ENCODE results near the gene CXCL13. TPM values are rescaled to one million over a fixed set of nuclear protein-coding genes. Genes with fewer than 3 reads are reported as not detected.

The CXCL13 gene
- total RNA-seq, 4 donors from 2014 or later, result 0.34 TPM; not detected in 3

DNA sequence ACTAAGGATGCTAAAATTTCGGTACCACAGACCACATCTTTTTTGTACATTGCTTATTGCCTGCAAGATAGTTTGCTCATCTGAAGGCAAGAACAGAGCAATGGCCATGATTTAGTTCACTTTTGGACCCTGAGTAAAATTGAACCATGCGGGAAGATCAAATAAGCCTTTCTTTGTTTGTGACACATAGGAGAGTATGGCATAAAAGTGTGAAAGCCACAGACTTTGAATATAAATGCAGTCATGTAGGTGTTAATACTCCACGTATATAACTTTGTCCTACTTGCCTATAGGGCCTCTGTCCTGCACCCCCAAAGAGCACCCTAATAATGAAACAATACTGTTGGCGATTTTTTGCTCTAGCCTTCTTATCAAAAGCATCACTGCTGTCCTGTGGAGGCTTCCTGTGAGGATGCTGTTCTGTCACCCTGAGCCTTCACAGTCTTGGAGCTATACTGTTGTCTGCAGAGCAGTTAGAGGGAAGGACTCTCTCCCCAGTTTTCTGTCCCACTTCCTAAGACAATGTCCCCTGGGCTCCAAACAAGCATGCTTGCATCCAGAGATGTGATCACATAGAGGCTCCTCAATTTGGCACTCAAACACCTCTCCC lies 10.2 kb upstream of the CXCL13 start:
- intact Hi-C loops (cut with DNase I; ENCODE audit: low total_unique reads), result loop anchor here (10.0 kb wide), 1 partner anchor 211 kb away; no protein-coding TSS in a partner anchor
- 81 to 84% methylated on average over 4 of the region's 4 CpGs for WGBS, 2 donors
- no peak for TF ChIP-seq POLR2A (IDR thresholded peaks at IDR 0.05)
- TF ChIP-seq, protein P1, sequence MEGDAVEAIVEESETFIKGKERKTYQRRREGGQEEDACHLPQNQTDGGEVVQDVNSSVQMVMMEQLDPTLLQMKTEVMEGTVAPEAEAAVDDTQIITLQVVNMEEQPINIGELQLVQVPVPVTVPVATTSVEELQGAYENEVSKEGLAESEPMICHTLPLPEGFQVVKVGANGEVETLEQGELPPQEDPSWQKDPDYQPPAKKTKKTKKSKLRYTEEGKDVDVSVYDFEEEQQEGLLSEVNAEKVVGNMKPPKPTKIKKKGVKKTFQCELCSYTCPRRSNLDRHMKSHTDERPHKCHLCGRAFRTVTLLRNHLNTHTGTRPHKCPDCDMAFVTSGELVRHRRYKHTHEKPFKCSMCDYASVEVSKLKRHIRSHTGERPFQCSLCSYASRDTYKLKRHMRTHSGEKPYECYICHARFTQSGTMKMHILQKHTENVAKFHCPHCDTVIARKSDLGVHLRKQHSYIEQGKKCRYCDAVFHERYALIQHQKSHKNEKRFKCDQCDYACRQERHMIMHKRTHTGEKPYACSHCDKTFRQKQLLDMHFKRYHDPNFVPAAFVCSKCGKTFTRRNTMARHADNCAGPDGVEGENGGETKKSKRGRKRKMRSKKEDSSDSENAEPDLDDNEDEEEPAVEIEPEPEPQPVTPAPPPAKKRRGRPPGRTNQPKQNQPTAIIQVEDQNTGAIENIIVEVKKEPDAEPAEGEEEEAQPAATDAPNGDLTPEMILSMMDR (IDR thresholded peaks at IDR 0.05), result no peak

GRCh38 chr4:77599378-77599777 lies 6.2 kb upstream of the CXCL13 start:
- intact Hi-C loops (cut with DNase I; ENCODE audit: low total_unique reads), result loop anchor here (10.0 kb wide), 1 partner anchor 215 kb away; no protein-coding TSS in a partner anchor
- TF ChIP-seq, protein P1 (IDR thresholded peaks at IDR 0.05), result no peak
- no peak for TF ChIP-seq POLR2A (IDR thresholded peaks at IDR 0.05)
- no peak overlapping the region for H3K4me3 ChIP-seq (ENCODE audit: low read depth, poor library complexity, severe bottlenecking)
- DNase-seq (ENCODE audit: low spot score in 2 of 2), result no peak
- WGBS, 2 donors, result 48 to 51% methylated on average over 2 of the region's 2 CpGs

More for the DNA sequence above, 10.2 kb upstream of the CXCL13 start:
- H3K4me3 ChIP-seq (ENCODE audit: low read depth, poor library complexity, severe bottlenecking), result no peak overlapping the region
- DNase-seq (ENCODE audit: low spot score in 2 of 2), result no peak

DNA sequence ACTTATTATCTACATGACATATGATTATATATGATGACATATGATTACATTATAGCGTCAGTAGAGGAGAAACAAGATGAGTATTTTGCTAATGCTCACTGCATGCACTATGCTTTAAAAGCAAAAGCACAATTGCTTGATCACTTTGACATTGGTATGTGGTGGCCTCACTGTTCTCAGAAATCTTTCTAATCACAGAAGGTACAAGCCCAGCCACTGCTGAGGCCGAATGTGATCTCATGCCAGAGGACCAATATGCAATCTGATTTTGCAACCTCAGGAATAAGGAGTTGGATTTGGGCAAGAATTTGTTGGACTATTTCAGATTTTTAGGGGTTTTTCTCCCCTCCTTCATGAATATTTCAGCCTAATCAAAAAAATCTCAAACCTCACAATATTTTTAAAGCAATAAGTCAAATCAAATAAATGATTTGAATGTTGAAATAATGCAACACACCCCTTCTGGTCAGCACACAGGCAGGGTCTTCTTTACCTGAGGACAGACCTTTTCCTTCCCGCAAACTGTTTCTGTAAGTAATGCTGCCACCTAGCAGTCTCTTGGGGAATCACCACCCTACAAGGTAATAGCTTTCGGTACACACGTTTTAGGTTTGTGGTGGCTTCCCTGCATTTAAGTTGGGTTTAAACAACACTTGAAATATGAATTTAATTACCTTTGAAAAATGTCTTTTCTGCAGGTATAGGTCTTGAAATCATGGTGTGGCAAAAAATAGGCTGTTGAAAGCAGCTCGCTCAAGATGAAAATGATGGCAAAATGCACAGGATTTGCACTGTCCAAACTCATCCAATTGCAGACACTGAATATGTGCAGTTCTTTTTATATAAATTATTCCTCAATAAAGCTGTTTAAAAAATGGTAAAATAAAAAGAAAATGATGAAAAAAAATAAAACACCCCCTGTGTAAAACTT lies 4.8 kb upstream of the CXCL13 start:
- intact Hi-C loops (cut with DNase I; ENCODE audit: low total_unique reads), result no loop called here
- TF ChIP-seq, protein P1 (IDR thresholded peaks at IDR 0.05), result no peak
- no peak for TF ChIP-seq POLR2A (IDR thresholded peaks at IDR 0.05)
- DNase-seq (ENCODE audit: low spot score in 2 of 2), result peak in 1 of 2 donors; percentile 18
- H3K4me3 ChIP-seq (ENCODE audit: low read depth, poor library complexity, severe bottlenecking), result no peak overlapping the region
- WGBS, 2 donors, result 29 to 37% methylated on average over 6 of the region's 6 CpGs

GRCh38 chr4:77601614-77602187 lies 3.9 kb upstream of the CXCL13 start:
- no peak overlapping the region for H3K4me3 ChIP-seq (ENCODE audit: low read depth, poor library complexity, severe bottlenecking)
- TF ChIP-seq, protein P1 (IDR thresholded peaks at IDR 0.05), result no peak
- no peak for TF ChIP-seq POLR2A (IDR thresholded peaks at IDR 0.05)
- DNase-seq (ENCODE audit: low spot score in 2 of 2), result no peak
- WGBS, 2 donors, result 39 to 41% methylated on average over 4 of the region's 4 CpGs
- intact Hi-C loops (cut with DNase I; ENCODE audit: low total_unique reads), result no loop called here

DNA sequence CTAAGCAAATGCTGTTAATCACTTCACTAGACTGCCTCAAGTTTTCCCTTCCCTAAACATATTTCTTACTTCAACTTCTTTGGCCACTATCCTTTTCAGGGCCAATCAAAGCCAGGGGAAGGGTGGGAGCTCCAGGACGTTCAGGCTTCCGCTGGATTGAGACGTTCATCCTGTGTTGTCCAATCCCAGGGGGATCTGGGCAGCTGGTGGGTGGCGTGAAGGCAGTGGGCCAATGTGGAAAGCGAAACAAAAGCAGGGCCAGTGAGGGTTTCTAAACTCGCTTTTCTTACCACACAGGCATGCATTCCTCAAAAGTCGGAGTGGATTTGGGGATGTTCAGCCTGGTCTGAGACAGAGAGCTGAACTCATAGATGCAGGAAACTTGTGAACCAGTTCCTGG lies 7.6 kb downstream of the CXCL13 start:
- DNase-seq (ENCODE audit: low spot score in 2 of 2), result no peak
- no peak for TF ChIP-seq POLR2A (IDR thresholded peaks at IDR 0.05)
- TF ChIP-seq, protein P1 (IDR thresholded peaks at IDR 0.05), result no peak
- 76 to 86% methylated on average over 7 of the region's 7 CpGs for WGBS, 2 donors
- intact Hi-C loops (cut with DNase I; ENCODE audit: low total_unique reads), result no loop called here
- H3K4me3 ChIP-seq (ENCODE audit: low read depth, poor library complexity, severe bottlenecking), result no peak overlapping the region

Data from lower leg skin (tissue), 4 donors.